ENCODE data around the gene KLK7.

The KLK7 gene

DNA sequence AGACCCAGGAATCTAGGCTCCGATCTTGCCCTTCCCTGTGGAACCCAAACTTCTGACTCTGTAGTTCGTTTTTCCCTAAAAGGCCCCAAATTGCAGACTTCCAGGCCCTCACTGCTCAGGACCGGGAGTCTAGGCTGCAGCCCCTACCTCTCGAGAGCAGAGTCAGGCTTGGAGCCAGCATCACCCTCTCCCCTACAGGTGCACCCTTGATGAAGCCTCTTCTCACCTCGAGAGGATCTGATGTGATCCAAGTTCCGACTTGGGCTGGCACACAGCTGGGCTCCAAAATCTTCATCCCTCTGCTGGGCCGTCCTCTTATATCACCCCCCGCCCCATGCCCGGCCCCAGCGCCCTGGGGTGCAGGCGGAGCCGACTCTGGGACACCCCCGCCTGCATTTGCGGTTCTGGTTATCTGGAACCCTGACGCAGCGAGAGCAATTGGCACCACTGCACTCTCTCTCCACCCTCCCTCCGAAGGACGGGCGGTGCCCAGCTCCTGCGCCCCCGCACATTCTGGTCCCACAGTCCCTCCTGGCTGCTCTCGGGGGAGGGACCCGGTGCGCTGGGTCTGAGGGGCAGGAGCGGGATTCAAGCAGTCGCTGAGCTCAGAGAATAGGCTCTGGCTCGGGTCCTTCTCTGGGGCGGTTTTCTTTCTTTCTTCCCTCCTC is at the start of gene KLK7:
Gene KLK7, minus strand, starts transcription at position 293 of the 668 bp plus-strand sequence. CDS start 1,518 bp downstream, outside the sequence.
- no peak for TF ChIP-seq ZNF274 (IDR thresholded peaks at IDR 0.05; ENCODE audit: low read depth, low read length)
- no peak within 1 kb of the TSS for H3K4me3 ChIP-seq (ENCODE audit: low read length)

GRCh38 chr19:51031880-51032225 is 48.1 kb upstream of the KLK7 start:
- TF ChIP-seq ZNF274 (IDR thresholded peaks at IDR 0.05; ENCODE audit: low read depth, low read length) = no peak
- H3K4me3 ChIP-seq (ENCODE audit: low read length) = no peak overlapping the region

DNA sequence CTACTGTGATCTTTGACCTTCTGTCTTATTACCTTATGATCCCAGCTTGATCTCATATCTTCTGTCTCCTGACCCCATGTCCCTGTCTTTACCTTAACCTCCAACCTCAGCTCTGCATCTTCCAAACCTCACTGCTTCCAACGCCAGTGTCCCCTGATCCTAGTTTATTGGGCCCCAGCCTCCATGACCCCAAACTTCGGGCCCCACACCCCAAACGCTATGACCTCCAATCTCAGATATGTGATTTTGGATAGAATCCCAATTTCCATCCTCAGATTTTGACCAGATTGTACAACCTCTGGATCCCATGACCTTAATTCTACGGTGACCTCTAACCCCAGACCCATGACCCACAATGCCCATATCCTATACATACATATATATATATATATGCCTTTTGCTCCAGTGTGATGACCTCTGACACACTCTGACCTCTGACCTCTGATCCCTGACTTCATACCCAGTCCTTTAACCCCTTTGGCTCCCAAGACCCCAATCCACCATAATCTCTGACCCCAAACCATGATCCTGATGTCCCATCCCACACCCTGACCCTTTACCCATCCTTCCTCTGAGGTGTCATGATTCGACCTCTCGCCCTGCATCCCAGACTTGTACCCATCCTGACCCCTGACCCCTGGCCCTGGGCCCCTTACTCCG is 47.6 kb upstream of the KLK7 start:
- TF ChIP-seq ZNF274 (IDR thresholded peaks at IDR 0.05; ENCODE audit: low read depth, low read length) = no peak
- no peak overlapping the region for H3K4me3 ChIP-seq (ENCODE audit: low read length)

DNA sequence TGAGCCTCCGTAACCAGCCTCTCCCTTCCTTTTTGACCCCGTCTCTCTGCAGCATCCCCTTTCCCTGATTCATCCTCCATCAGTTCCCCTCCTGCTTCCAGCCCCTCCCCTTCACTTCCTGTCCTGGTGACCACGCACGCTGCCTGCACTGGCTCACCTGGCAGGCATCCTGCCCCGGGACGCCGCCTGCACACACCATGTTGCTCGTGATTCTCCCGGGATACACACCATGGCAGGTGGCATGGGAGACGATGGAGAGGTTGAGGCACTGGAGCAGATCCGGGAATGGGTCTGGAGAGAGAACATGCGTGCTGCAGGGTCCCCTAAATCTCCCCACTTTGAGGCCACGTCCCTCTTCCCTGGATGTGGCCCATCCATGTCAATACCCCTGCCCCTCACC is 46.9 kb upstream of the KLK7 start:
- no peak for TF ChIP-seq ZNF274 (IDR thresholded peaks at IDR 0.05; ENCODE audit: low read depth, low read length)

GRCh38 chr19:51029718-51030117 is 46.0 kb upstream of the KLK7 start:
- H3K4me3 ChIP-seq (ENCODE audit: low read length) = no peak overlapping the region
- no peak for TF ChIP-seq ZNF274 (IDR thresholded peaks at IDR 0.05; ENCODE audit: low read depth, low read length)

More for the DNA sequence above, 46.9 kb upstream of the KLK7 start:
- H3K4me3 ChIP-seq (ENCODE audit: low read length) = no peak overlapping the region

DNA sequence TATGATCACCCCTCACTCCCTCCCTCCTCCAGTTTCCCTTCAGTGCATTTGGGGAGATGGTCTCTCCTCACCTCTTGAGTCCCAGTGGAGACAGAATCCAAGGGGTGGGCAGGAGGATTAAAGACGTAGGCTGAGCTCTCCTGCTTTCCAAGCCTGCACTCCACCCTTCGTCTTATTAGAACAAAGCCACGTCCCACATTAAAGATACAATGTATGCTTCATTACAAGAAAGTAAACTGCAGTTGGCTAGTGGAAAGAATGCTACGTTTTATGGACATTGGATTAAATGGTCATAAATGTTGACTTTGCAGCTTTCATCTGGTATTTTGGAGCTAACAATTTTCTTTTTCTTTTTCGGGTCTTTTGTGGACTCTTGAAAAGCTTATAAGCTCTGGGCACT is 44.2 kb upstream of the KLK7 start:
- no peak overlapping the region for H3K4me3 ChIP-seq (ENCODE audit: low read length)
- TF ChIP-seq ZNF274 (IDR thresholded peaks at IDR 0.05; ENCODE audit: low read depth, low read length) = no peak

DNA sequence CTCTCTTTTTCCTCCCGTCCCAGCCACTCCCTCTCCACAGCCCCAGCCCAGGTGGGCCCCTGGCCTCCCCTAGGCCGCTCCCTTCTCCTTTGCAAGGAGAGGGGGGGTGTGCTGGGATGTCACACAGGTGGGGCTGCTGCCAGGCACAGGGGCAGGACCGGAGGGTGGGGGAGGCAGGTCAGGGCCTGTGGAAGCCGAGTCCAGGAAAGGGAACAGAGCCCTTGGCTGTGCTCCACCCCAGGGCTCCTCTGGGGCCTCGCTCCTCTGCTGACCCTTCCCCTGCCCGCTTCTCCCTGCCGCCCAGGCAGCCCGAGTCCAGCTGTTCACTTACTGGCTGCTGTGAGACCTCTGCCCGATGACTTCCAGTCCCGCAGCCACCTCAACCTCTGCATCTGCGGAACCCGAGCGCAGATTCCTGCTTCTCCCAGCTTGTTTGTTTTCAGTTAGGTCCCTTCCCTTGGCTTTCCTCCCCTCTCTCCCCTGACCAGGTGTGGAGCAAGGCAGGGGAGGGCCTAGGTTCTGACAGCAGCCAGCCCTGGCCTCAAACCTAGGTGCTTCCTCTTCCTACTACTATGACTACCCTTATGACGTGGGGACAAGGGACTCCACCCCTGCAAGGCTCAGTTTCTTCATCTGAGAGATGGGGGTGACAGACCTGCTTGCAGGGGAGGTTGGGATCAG is 43.5 kb upstream of the KLK7 start:
- no peak for TF ChIP-seq ZNF274 (IDR thresholded peaks at IDR 0.05; ENCODE audit: low read depth, low read length)
- H3K4me3 ChIP-seq (ENCODE audit: low read length) = no peak overlapping the region

- no peak for TF ChIP-seq ZNF274 (IDR thresholded peaks at IDR 0.05; ENCODE audit: low read depth, low read length)
- H3K4me3 ChIP-seq (ENCODE audit: low read length) = no peak within 1 kb of the TSS
Measured at GRCh38 chr19:51026554-51026831, 42.8 kb upstream of the KLK7 start, which contains the start of gene KLK11. Gene KLK11 (minus strand): TSS chr19:51026616. CDS start chr19:51025631, 985 bp downstream.

- no peak for TF ChIP-seq ZNF274 (IDR thresholded peaks at IDR 0.05; ENCODE audit: low read depth, low read length)
- H3K4me3 ChIP-seq (ENCODE audit: low read length) = no peak overlapping the region
Measured at GRCh38 chr19:51025809-51026553, 42.3 kb upstream of the KLK7 start.

- no peak for TF ChIP-seq ZNF274 (IDR thresholded peaks at IDR 0.05; ENCODE audit: low read depth, low read length)
- no peak overlapping the region for H3K4me3 ChIP-seq (ENCODE audit: low read length)
Measured at GRCh38 chr19:51025401-51025800, 41.7 kb upstream of the KLK7 start.

DNA sequence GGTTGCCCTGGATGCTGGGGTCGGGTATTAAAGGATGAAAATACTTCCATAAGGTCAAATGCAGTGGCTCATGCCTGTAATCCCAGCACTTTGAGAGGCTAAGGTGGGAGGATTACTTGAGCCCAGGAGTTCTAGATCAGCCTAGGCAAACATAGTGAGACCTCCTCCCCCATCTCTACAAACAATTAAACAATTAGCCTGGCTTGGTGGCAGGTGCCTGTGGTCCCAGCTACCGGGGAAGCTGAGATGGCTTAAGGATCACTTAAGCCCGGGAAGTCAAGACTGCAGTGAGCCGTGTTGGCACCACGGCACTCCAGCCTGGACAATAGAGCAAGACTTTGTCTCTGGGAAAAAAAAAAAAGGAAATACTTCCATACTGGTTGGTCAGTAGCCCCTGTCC is 41.2 kb upstream of the KLK7 start:
- H3K4me3 ChIP-seq (ENCODE audit: low read length) = no peak overlapping the region
- TF ChIP-seq ZNF274 (IDR thresholded peaks at IDR 0.05; ENCODE audit: low read depth, low read length) = no peak

GRCh38 chr19:51023946-51024345 is 40.2 kb upstream of the KLK7 start:
- no peak for TF ChIP-seq ZNF274 (IDR thresholded peaks at IDR 0.05; ENCODE audit: low read depth, low read length)

GRCh38 chr19:51022526-51022925 is 38.8 kb upstream of the KLK7 start:
- no peak overlapping the region for H3K4me3 ChIP-seq (ENCODE audit: low read length)
- no peak for TF ChIP-seq ZNF274 (IDR thresholded peaks at IDR 0.05; ENCODE audit: low read depth, low read length)

More at GRCh38 chr19:51023946-51024345, 40.2 kb upstream of the KLK7 start:
- H3K4me3 ChIP-seq (ENCODE audit: low read length) = no peak overlapping the region

- no peak for TF ChIP-seq ZNF274 (IDR thresholded peaks at IDR 0.05; ENCODE audit: low read depth, low read length)
- H3K4me3 ChIP-seq (ENCODE audit: low read length) = no peak overlapping the region
Measured at GRCh38 chr19:51020988-51021651, 37.4 kb upstream of the KLK7 start.

Data from GM08714 (cell line).